ENCODE results near the gene PLOD2. TPM values are rescaled to one million over a fixed set of nuclear protein-coding genes. Genes with fewer than 3 reads are reported as not detected.
A peak's percentile ranks its signal among the peaks of the same experiment; 100 is the strongest.

PLOD2 gene
- total RNA-seq, 1 donor from 2014 or later: 45.6 TPM

- H3K36me3 Mint-ChIP-seq (ENCODE audit: unreplicated experiment): no peaks in the 10 kb centered on the region
- no peak for DNase-seq
Observed at GRCh38 chr3:146187334-146187950, 26.5 kb upstream of the PLOD2 start.

DNA sequence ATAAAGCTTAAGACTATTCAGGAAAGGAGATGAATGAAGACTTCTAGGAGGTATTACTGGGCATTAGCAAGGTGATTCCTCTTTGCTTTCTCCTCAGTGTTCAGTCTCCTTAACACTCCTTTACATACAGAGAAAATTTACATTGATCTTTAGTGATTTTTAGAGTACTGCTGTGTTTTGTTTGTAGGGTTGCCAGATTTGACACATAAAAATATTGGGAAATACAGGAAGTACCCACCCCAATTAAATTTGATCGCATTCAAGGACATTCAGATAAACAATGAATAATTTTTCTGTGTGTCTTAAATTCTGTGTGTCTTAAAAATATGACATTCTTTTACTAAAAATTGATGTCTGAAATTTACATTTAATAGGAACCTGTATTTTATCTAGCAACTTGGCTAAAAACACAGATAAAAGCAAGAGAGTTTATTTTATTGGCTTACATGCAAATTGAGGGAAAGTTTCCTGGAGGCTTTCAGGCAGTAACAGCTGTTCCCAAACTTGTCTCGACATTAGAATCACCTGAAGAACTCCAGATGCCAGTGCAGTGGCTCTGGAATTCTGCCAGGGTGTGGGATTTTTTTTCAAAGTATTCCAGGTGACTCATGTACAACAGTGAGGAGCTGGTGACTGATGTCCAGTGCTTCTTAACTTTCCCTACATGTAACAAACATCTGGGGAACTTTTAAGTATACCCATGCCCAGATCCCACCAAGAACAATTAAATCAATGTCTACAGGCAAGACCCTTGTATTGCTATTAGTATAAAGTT lies 23.4 kb upstream of the PLOD2 start:
- no peaks in the 10 kb centered on the region for H3K9me3 Mint-ChIP-seq (ENCODE audit: unreplicated experiment)

More at GRCh38 chr3:146187334-146187950, 26.5 kb upstream of the PLOD2 start:
- H3K27ac Mint-ChIP-seq (ENCODE audit: unreplicated experiment): no peak overlapping the region
- H3K27me3 Mint-ChIP-seq (ENCODE audit: unreplicated experiment): no peaks in the 10 kb centered on the region
- H3K4me1 Mint-ChIP-seq (ENCODE audit: low read depth, unreplicated experiment): no peaks in the 10 kb centered on the region
- no peak overlapping the region for H3K4me3 Mint-ChIP-seq (ENCODE audit: unreplicated experiment)
- TF ChIP-seq, protein P1, sequence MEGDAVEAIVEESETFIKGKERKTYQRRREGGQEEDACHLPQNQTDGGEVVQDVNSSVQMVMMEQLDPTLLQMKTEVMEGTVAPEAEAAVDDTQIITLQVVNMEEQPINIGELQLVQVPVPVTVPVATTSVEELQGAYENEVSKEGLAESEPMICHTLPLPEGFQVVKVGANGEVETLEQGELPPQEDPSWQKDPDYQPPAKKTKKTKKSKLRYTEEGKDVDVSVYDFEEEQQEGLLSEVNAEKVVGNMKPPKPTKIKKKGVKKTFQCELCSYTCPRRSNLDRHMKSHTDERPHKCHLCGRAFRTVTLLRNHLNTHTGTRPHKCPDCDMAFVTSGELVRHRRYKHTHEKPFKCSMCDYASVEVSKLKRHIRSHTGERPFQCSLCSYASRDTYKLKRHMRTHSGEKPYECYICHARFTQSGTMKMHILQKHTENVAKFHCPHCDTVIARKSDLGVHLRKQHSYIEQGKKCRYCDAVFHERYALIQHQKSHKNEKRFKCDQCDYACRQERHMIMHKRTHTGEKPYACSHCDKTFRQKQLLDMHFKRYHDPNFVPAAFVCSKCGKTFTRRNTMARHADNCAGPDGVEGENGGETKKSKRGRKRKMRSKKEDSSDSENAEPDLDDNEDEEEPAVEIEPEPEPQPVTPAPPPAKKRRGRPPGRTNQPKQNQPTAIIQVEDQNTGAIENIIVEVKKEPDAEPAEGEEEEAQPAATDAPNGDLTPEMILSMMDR (IDR thresholded peaks at IDR 0.05; ENCODE audit: partially characterized antibody, unreplicated experiment): peak; percentile 60
- no peaks in the 10 kb centered on the region for H3K9me3 Mint-ChIP-seq (ENCODE audit: unreplicated experiment)

DNA sequence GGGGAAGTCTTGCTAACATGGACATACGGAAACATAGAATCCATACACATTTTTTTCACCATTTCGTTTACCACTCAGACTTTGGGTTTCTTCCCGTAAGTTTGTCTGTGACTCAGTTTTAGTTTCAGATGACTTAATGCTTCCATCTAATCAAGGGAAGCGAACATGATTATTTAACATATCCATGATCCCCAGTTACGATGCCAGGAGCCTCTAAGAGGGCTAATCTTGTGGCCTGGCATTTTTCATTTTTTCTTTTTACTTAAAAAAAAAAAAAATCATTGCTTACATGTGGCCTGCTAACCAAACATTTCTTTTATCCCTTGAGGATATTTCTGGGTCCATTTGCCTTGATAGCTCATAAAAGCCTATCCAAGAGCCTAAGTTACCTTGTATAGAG lies 20.2 kb upstream of the PLOD2 start:
- Mint-ChIP-seq H3K36me3 (ENCODE audit: unreplicated experiment) (no peaks in the 10 kb centered on the region), H3K27me3 (ENCODE audit: unreplicated experiment) (no peaks in the 10 kb centered on the region), H3K4me3 (ENCODE audit: unreplicated experiment) (no peak overlapping the region), H3K4me1 (ENCODE audit: low read depth, unreplicated experiment) (no peaks in the 10 kb centered on the region), H3K27ac (ENCODE audit: unreplicated experiment) (no peak overlapping the region), H3K9me3 (ENCODE audit: unreplicated experiment) (no peaks in the 10 kb centered on the region)
- TF ChIP-seq, protein P1 (IDR thresholded peaks at IDR 0.05; ENCODE audit: partially characterized antibody, unreplicated experiment): no peak
- no peak for DNase-seq

More for the DNA sequence above, 23.4 kb upstream of the PLOD2 start:
- H3K36me3 Mint-ChIP-seq (ENCODE audit: unreplicated experiment): no peaks in the 10 kb centered on the region
- H3K27me3 Mint-ChIP-seq (ENCODE audit: unreplicated experiment): no peaks in the 10 kb centered on the region
- H3K4me3 Mint-ChIP-seq (ENCODE audit: unreplicated experiment): no peak overlapping the region
- no peak overlapping the region for H3K27ac Mint-ChIP-seq (ENCODE audit: unreplicated experiment)
- H3K4me1 Mint-ChIP-seq (ENCODE audit: low read depth, unreplicated experiment): no peaks in the 10 kb centered on the region
- DNase-seq: no peak
- TF ChIP-seq, protein P1 (IDR thresholded peaks at IDR 0.05; ENCODE audit: partially characterized antibody, unreplicated experiment): no peak

DNA sequence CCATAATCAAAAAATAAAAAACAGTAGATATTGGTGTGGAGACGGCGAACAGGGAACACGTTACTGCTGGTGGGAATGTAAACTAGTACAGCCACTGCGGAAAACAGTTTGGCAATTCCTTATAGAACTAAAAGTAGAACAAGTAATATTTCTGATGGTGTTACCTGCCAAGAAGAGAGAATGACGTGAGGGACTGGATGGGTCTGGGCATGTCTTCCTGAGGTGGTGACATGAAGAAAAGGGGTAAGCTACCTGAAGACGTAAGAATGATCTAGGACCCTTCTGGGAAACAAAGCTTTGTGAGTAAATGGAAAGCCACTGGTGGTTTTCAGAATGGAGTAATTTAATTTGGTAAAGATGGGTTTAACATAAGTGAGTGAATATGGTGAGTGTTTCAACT lies 19.4 kb upstream of the PLOD2 start:
- Mint-ChIP-seq H3K27me3 (ENCODE audit: unreplicated experiment) (no peaks in the 10 kb centered on the region), H3K4me1 (ENCODE audit: low read depth, unreplicated experiment) (no peaks in the 10 kb centered on the region), H3K36me3 (ENCODE audit: unreplicated experiment) (no peaks in the 10 kb centered on the region), H3K9me3 (ENCODE audit: unreplicated experiment) (no peaks in the 10 kb centered on the region), H3K4me3 (ENCODE audit: unreplicated experiment) (no peak overlapping the region), H3K27ac (ENCODE audit: unreplicated experiment) (no peak overlapping the region)
- TF ChIP-seq, protein P1 (IDR thresholded peaks at IDR 0.05; ENCODE audit: partially characterized antibody, unreplicated experiment): no peak
- DNase-seq: no peak
